GM18870 (cell line): ENCODE results near the gene GDPGP1.
A peak's percentile ranks its signal among the peaks of the same experiment; 100 is the strongest.
"Not testable (repeated sequence)": the region's sequence is repeated elsewhere in the genome, so short reads cannot be mapped to it uniquely, and the experiment has no call there.

Source experiments
- ATAC-seq: cut with Tn5 transposase; IDR thresholded peaks from one replicate; pipeline ENCODE4 v1.9.1; 2021; ENCODE audit warnings: moderate library complexity; ENCODE audit not compliant: unreplicated experiment

GDPGP1 gene

GRCh38 chr15:90259524-90259923 lies 25.5 kb downstream of the GDPGP1 start:
- peak; percentile 73 for ATAC-seq

GRCh38 chr15:90260731-90261130 lies 26.7 kb downstream of the GDPGP1 start:
- ATAC-seq = not testable (repeated sequence)

- ATAC-seq = no peak
These were observed 27.8 kb downstream of the GDPGP1 start for GRCh38 chr15:90261811-90262210.

GRCh38 chr15:90262426-90262825 lies 28.4 kb downstream of the GDPGP1 start:
- ATAC-seq = no peak

- ATAC-seq = no peak
These were observed 30.7 kb downstream of the GDPGP1 start for GRCh38 chr15:90264671-90265070.

- peak; percentile 87 for ATAC-seq
These were observed 31.5 kb downstream of the GDPGP1 start, which contains the start of gene NGRN for GRCh38 chr15:90265271-90266060. NGRN (plus strand) TSS chr15:90265672; CDS start chr15:90265713, 41 bp downstream.

- ATAC-seq = no peak
These were observed 32.0 kb downstream of the GDPGP1 start for GRCh38 chr15:90266061-90266431.

GRCh38 chr15:90266485-90266884 lies 32.5 kb downstream of the GDPGP1 start:
- ATAC-seq = no peak

GRCh38 chr15:90268415-90268814 lies 34.4 kb downstream of the GDPGP1 start:
- no peak for ATAC-seq

GRCh38 chr15:90270502-90271150 lies 36.6 kb downstream of the GDPGP1 start:
- ATAC-seq = no peak

GRCh38 chr15:90271459-90272166 lies 37.6 kb downstream of the GDPGP1 start:
- ATAC-seq = no peak

- ATAC-seq = not testable (repeated sequence)
These were observed 44.5 kb downstream of the GDPGP1 start for GRCh38 chr15:90278467-90278866.

GRCh38 chr15:90280743-90281142 lies 46.7 kb downstream of the GDPGP1 start:
- ATAC-seq = not testable (repeated sequence)

GRCh38 chr15:90281637-90282036 lies 47.6 kb downstream of the GDPGP1 start:
- not testable (repeated sequence) for ATAC-seq

GRCh38 chr15:90286678-90287077 lies 52.7 kb downstream of the GDPGP1 start:
- ATAC-seq = no peak

GRCh38 chr15:90287101-90287500 lies 53.1 kb downstream of the GDPGP1 start:
- no peak for ATAC-seq

- ATAC-seq = no peak
These were observed 53.9 kb downstream of the GDPGP1 start for GRCh38 chr15:90287946-90288345.

- ATAC-seq = no peak
These were observed 57.8 kb downstream of the GDPGP1 start for GRCh38 chr15:90291679-90292356.

- not testable (repeated sequence) for ATAC-seq
These were observed 59.2 kb downstream of the GDPGP1 start for GRCh38 chr15:90293040-90293810.

GRCh38 chr15:90294159-90294558 lies 60.1 kb downstream of the GDPGP1 start:
- no peak for ATAC-seq
